Kidney capillary endothelial cell (primary cell): ENCODE results near the gene KLHDC2.
"Not testable (repeated sequence)": the region's sequence is repeated elsewhere in the genome, so short reads cannot be mapped to it uniquely, and the experiment has no call there.

Experiments used
- DNase-seq: peaks from one replicate; pipeline ENCODE4 v3.0.0-alpha.2; 2018; ENCODE audit warnings: low spot score

Gene KLHDC2

GRCh38 chr14:49778421-49778820 is 10.5 kb downstream of the KLHDC2 start:
- DNase-seq, result no peak

GRCh38 chr14:49781040-49781439 is 13.1 kb downstream of the KLHDC2 start:
- DNase-seq, result not testable (repeated sequence)

GRCh38 chr14:49783394-49784014 is 15.6 kb downstream of the KLHDC2 start:
- DNase-seq, result no peak

- no peak for DNase-seq
Measured at GRCh38 chr14:49786315-49786714, 18.4 kb downstream of the KLHDC2 start.

GRCh38 chr14:49792618-49793017 is 24.7 kb downstream of the KLHDC2 start:
- no peak for DNase-seq

- no peak for DNase-seq
Measured at GRCh38 chr14:49796025-49796424, 28.1 kb downstream of the KLHDC2 start.

GRCh38 chr14:49808780-49809179 is 40.8 kb downstream of the KLHDC2 start:
- DNase-seq, result no peak

- not testable (repeated sequence) for DNase-seq
Measured at GRCh38 chr14:49816118-49816517, 48.2 kb downstream of the KLHDC2 start.

GRCh38 chr14:49816844-49817243 is 48.9 kb downstream of the KLHDC2 start:
- DNase-seq, result no peak

GRCh38 chr14:49820176-49820575 is 52.2 kb downstream of the KLHDC2 start:
- no peak for DNase-seq

- DNase-seq, result no peak
Measured at GRCh38 chr14:49828640-49829039, 60.7 kb downstream of the KLHDC2 start.
